KMS-11 (cell line): ENCODE measurements around the gene TREH.
"Not testable (repeated sequence)": the region's sequence is repeated elsewhere in the genome, so short reads cannot be mapped to it uniquely, and the experiment has no call there.

Experiments
- H2AFZ ChIP-seq: fragments of 200-600 bp; sonication (generic); 2 replicates; pipeline ENCODE4 v1.6.1; 2016; ENCODE audit warnings: antibody characterized with exemption, mixed run types, low read depth
- H3K27ac ChIP-seq: fragments of 200-600 bp; sonication (generic); 2 replicates; pipeline ENCODE4 v1.6.1; 2016; ENCODE audit warnings: mild to moderate bottlenecking, mixed run types
- H3K27me3 ChIP-seq: fragments of 200-600 bp; sonication (generic); 2 replicates; pipeline ENCODE4 v1.6.1; 2017; ENCODE audit warnings: mild to moderate bottlenecking, low read depth, mixed run types, moderate library complexity; ENCODE audit not compliant: insufficient read depth
- H3K36me3 ChIP-seq: fragments of 200-600 bp; sonication (generic); 2 replicates; pipeline ENCODE4 v1.6.1; 2017; ENCODE audit warnings: mild to moderate bottlenecking, mixed run types; ENCODE audit not compliant: insufficient read depth
- H3K4me1 ChIP-seq: fragments of 200-600 bp; sonication (generic); 2 replicates; pipeline ENCODE4 v1.6.1; 2016; ENCODE audit warnings: mild to moderate bottlenecking, low read depth, mixed run types; ENCODE audit not compliant: poor library complexity, severe bottlenecking
- H3K4me2 ChIP-seq: fragments of 200-600 bp; sonication (generic); 2 replicates; pipeline ENCODE4 v1.7.0; 2016; ENCODE audit warnings: mild to moderate bottlenecking, mixed run types
- H3K4me3 ChIP-seq: fragments of 200-600 bp; sonication (generic); IDR thresholded peaks from 2 replicates; pipeline ENCODE4 v1.6.1; 2017; ENCODE audit warnings: low read depth, low read length, mixed read lengths; ENCODE audit not compliant: insufficient read depth
- H3K79me2 ChIP-seq: fragments of 200-600 bp; sonication (generic); 2 replicates; pipeline ENCODE4 v1.6.1; 2016; ENCODE audit warnings: low read depth, mixed run types; ENCODE audit not compliant: insufficient read depth
- H3K9ac ChIP-seq: fragments of 200-600 bp; sonication (generic); 2 replicates; pipeline ENCODE4 v1.6.1; 2016; ENCODE audit warnings: mild to moderate bottlenecking, mixed run types
- H4K20me1 ChIP-seq: fragments of 200-600 bp; sonication (generic); 2 replicates; pipeline ENCODE4 v1.6.1; 2016; ENCODE audit warnings: mild to moderate bottlenecking, mixed run types; ENCODE audit not compliant: insufficient read depth
- CTCF ChIP-seq: fragments of 200-600 bp; sonication (generic); conservative IDR thresholded peaks from 2 replicates; pipeline ENCODE4 v1.6.1; 2017; ENCODE audit warnings: low read depth, mild to moderate bottlenecking, antibody characterized with exemption, low read length, moderate library complexity, mixed read lengths

TREH gene

GRCh38 chr11:118679483-118679882, at the start of gene TREH:
Gene TREH, minus strand, starts transcription at chr11:118679650. Its CDS starts 23 bp downstream, at chr11:118679627.
- Histone ChIP-seq H3K4me2 (no peak within 1 kb of the TSS), H3K9ac (no peak within 1 kb of the TSS), H3K36me3 (no peaks in the 10 kb centered on the region), H2AFZ (no peak within 1 kb of the TSS), H3K79me2 (no peaks in the 10 kb centered on the region), H3K4me1 (no peaks in the 10 kb centered on the region), H3K27ac (no peak within 1 kb of the TSS), H4K20me1 (no peaks in the 10 kb centered on the region), H3K27me3 (no peaks in the 10 kb centered on the region), H3K4me3 (no peak within 1 kb of the TSS)
- no peak for TF ChIP-seq CTCF

GRCh38 chr11:118728112-118728511, 48.7 kb upstream of the TREH start:
- H3K79me2 ChIP-seq, H2AFZ ChIP-seq, H3K9ac ChIP-seq, H3K27ac ChIP-seq, H3K27me3 ChIP-seq, H3K4me3 ChIP-seq, H3K4me2 ChIP-seq, H4K20me1 ChIP-seq, H3K4me1 ChIP-seq, H3K36me3 ChIP-seq: not testable (repeated sequence)

GRCh38 chr11:118727721-118728066, 48.2 kb upstream of the TREH start:
- not testable (repeated sequence) for H2AFZ ChIP-seq, H3K9ac ChIP-seq, H3K4me3 ChIP-seq, H3K4me2 ChIP-seq, H3K36me3 ChIP-seq, H3K27me3 ChIP-seq, H3K27ac ChIP-seq, H3K4me1 ChIP-seq, H4K20me1 ChIP-seq, H3K79me2 ChIP-seq

- H3K4me3 ChIP-seq, H3K4me2 ChIP-seq: not testable (repeated sequence)
These were observed 47.7 kb upstream of the TREH start for GRCh38 chr11:118727001-118727720.

GRCh38 chr11:118721478-118722015, 42.1 kb upstream of the TREH start:
- not testable (repeated sequence) for H3K27ac ChIP-seq

More at GRCh38 chr11:118727001-118727720, 47.7 kb upstream of the TREH start:
- not testable (repeated sequence) for H3K4me1 ChIP-seq, H4K20me1 ChIP-seq, H3K79me2 ChIP-seq, H2AFZ ChIP-seq, H3K36me3 ChIP-seq, H3K27ac ChIP-seq, H3K27me3 ChIP-seq, H3K9ac ChIP-seq

GRCh38 chr11:118720740-118721139, 41.3 kb upstream of the TREH start:
- H4K20me1 ChIP-seq, H2AFZ ChIP-seq, H3K9ac ChIP-seq, H3K4me2 ChIP-seq, H3K36me3 ChIP-seq, H3K27ac ChIP-seq, H3K4me1 ChIP-seq, H3K79me2 ChIP-seq, H3K4me3 ChIP-seq, H3K27me3 ChIP-seq: not testable (repeated sequence)

More at GRCh38 chr11:118721478-118722015, 42.1 kb upstream of the TREH start:
- H3K79me2 ChIP-seq, H3K4me1 ChIP-seq, H4K20me1 ChIP-seq, H3K36me3 ChIP-seq, H3K4me3 ChIP-seq, H3K27me3 ChIP-seq, H3K4me2 ChIP-seq, H2AFZ ChIP-seq, H3K9ac ChIP-seq: not testable (repeated sequence)

GRCh38 chr11:118720078-118720477, 40.6 kb upstream of the TREH start:
- not testable (repeated sequence) for H3K4me1 ChIP-seq, H3K79me2 ChIP-seq, H3K27ac ChIP-seq, H3K36me3 ChIP-seq, H3K4me3 ChIP-seq, H3K9ac ChIP-seq, H2AFZ ChIP-seq, H3K27me3 ChIP-seq, H4K20me1 ChIP-seq, H3K4me2 ChIP-seq

- H4K20me1 ChIP-seq, H3K27ac ChIP-seq, H3K79me2 ChIP-seq: not testable (repeated sequence)
These were observed 39.1 kb upstream of the TREH start for GRCh38 chr11:118718562-118718961.

GRCh38 chr11:118717733-118718132, 38.3 kb upstream of the TREH start:
- H3K79me2 ChIP-seq, H3K4me1 ChIP-seq, H2AFZ ChIP-seq, H4K20me1 ChIP-seq, H3K36me3 ChIP-seq, H3K27ac ChIP-seq, H3K9ac ChIP-seq, H3K4me2 ChIP-seq, H3K27me3 ChIP-seq, H3K4me3 ChIP-seq: not testable (repeated sequence)

More at GRCh38 chr11:118718562-118718961, 39.1 kb upstream of the TREH start:
- H3K4me2 ChIP-seq, H3K9ac ChIP-seq, H2AFZ ChIP-seq, H3K4me1 ChIP-seq, H3K4me3 ChIP-seq, H3K36me3 ChIP-seq, H3K27me3 ChIP-seq: not testable (repeated sequence)
